Measurements from ENCODE around the gene NEK6.

The NEK6 gene

DNA sequence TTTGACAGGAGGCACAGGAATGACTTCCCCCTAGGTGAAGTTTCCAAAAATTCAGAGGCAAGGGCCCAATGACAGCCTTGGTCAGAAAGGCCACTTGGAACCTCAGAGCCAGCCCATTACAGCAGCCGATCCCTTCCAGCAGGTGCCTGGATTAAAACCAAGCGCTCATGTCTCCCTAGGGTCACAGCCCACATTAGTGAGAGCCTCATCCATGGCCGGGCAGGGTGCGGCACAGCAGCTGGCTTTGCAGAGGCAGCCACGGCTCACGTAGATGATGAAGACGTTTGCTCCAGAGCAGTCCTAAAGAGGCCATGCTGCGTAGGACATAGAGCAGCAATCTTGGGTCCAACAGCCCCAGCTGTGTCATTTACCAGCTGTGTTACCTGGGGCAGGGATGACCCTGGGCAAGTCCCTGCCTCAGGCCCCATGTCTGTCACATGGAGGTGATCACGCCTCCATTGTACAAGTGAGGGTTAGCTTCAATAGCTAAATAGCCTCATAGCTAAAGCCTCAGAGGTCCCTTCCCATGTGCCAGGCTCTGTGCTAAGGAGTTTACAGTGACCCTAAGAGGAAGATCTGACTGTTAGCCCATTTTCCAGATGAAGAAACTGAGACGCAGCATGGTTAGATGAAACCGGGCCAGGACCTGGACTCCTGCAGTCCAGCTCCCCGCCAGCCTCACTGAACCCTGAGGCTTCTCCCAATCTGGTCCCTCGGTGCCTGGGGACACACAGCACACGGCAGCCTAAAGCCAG is 39.2 kb downstream of the NEK6 start:
- DNase-seq (ENCODE audit: low spot score) = no peak

DNA sequence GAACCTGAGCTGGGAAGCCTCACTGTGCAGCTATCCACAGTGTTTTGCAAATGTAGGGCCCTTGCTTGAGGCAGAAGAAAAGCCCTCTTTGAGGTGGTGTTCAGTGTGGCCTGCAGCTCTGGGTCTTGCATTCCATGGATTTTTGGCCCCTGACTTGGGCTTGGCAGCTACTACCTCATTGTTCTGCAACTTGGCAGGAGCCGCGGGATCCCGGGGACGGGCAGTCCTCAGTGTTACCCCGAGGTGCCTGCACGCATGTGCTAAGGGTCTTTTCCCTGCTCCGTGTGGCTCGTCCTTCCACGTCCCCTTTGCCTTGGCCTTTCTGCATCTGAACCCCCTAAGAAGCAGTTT is 39.8 kb downstream of the NEK6 start:
- DNase-seq (ENCODE audit: low spot score) = peak; percentile 82

DNA sequence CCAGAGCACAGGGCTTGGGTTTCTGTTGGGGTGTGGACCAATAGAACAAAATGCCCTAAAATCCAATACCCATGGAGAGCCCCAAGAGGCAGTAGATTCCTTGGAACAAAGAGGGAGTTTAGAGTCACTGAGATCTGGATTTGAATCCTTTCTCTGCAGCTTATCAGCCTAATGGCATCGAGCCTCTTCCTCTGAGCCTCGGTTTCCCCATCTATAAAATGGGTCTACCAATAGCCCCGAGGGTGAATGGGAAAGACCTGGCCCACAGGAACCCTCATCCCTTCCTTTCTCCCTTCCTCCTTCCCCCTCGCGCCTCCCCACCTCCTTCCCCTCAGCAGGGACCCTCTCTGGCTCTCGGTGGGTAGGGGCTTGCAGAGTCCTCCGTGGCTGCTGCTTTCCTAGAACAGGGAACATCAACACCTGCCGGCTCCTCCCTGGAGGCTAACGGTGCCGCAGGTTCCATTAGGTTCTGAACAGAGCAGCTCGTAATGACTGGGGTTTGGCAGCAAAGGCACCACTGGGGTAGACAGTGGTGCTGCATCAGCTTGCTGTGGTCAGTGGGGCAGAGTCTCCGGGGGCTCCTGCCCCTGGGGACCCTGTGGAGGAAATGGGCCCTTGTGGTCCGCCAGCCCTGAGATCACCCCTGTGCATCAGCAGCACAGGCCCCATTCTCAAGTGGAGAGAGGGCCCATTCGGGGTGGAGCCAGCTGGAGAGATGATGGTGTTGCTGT is 40.3 kb downstream of the NEK6 start:
- no peak for DNase-seq (ENCODE audit: low spot score)

DNA sequence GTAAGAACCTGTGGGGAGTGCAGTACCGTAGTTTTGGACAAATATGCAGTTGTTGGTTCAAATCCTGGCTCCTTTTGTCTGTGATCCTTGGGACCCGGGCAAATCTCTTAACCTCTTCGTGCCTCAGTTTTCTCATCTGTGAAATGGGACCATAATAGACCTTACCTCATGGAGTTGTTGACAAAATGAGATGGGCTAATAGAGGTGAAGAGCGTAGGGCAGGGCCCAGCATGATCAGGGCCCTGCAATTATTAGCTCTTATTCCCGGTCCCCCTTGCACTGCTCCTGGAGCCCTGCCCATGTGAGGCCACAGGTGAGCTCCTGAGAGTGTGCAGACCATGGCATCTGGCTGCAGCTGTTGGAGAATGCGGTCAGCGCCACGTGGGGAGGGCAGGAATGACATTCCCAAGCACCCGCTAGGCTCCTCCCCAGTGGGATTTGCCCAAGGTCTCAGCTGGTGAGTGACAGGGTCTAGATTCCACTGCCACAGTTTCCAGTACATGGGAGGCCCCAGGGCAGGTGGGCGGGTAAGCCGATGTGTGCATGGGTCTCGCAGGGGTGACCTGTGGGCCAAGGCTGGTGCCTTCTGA is 41.0 kb downstream of the NEK6 start:
- no peak for DNase-seq (ENCODE audit: low spot score)

DNA sequence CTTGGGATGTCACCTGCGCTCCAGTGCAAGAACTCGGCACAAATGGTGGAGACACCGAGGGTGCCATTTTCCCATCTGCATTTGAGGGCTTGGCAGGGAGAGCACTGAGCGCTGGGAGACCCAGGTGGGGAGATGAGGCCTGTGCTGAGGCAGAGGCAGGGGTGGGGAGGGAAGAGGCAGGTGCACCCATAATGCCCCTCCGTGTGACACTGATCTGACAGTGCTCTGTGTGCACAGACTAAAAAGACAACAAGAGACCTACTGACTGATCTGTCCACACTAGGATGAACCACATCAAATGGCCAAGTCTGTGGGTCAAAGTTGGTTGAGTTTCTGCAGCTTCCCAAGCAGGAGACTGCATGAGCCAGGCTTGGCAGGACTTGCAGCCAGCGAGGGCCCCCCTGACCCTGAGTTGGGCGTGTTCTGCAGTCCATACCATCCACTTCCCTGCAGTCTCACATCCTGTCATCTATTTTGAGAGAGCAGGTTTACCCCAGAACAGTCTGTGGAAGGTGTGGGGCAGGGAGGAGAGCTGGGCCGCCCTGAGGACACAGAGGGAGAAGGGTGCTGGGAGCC is 41.9 kb downstream of the NEK6 start:
- DNase-seq (ENCODE audit: low spot score) = no peak

GRCh38 chr9:124300312-124300711 is 42.6 kb downstream of the NEK6 start:
- DNase-seq (ENCODE audit: low spot score) = no peak

GRCh38 chr9:124302921-124303320 is 45.2 kb downstream of the NEK6 start:
- DNase-seq (ENCODE audit: low spot score) = no peak

GRCh38 chr9:124303762-124304161 is 46.0 kb downstream of the NEK6 start:
- no peak for DNase-seq (ENCODE audit: low spot score)

DNA sequence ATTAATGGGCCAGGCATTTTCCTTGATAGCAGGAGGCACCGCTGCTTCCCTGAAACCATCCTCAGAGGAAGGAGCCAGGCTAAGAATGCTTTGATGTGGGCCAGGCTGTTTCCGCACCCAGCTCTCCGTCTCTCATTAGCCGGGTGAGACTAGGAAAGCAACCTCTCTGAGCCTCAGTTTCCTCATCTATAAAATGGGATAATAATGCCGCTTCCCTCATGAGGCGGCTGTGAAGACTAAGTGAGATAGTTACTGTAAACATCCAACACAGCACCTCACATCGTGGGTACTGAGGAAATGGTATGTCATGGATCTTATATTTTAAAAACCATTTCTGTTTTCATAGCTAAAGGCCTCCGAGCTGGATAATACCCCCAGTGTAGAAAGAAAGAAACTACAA is 46.5 kb downstream of the NEK6 start:
- no peak for DNase-seq (ENCODE audit: low spot score)

GRCh38 chr9:124306098-124306735 is 48.5 kb downstream of the NEK6 start:
- no peak for DNase-seq (ENCODE audit: low spot score)

DNA sequence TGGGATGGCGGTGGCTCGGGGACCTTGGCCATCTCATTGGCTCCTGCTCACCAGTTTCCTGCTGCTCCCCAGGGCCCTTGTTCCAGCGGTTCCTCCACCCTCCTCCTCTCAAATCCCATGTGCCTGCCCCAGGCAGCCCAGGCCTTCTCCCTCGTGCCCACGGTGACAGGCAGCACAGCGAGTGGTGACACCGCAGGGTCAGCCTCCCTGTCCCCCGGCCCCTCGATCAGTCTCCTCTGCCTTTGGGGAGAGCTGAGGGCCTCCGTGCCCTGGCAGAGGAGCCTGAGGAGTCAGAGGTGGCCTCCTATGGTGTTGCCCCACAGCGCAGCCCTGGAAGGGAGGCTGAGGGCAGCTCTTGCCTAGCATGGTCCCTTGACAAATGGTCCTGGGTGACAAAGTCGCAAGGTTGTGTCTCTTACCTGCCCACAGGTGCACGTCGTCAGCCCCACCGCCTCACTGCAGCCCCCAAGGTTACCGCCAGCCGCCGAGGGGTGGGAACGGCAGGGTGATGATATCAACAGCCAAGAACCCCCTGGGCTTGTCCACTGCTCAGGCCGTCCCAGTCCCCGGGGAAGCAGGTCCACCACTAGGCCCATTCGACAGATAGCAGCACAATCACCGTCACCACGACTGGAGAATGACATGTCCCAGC is 49.8 kb downstream of the NEK6 start:
- DNase-seq (ENCODE audit: low spot score) = no peak

DNA sequence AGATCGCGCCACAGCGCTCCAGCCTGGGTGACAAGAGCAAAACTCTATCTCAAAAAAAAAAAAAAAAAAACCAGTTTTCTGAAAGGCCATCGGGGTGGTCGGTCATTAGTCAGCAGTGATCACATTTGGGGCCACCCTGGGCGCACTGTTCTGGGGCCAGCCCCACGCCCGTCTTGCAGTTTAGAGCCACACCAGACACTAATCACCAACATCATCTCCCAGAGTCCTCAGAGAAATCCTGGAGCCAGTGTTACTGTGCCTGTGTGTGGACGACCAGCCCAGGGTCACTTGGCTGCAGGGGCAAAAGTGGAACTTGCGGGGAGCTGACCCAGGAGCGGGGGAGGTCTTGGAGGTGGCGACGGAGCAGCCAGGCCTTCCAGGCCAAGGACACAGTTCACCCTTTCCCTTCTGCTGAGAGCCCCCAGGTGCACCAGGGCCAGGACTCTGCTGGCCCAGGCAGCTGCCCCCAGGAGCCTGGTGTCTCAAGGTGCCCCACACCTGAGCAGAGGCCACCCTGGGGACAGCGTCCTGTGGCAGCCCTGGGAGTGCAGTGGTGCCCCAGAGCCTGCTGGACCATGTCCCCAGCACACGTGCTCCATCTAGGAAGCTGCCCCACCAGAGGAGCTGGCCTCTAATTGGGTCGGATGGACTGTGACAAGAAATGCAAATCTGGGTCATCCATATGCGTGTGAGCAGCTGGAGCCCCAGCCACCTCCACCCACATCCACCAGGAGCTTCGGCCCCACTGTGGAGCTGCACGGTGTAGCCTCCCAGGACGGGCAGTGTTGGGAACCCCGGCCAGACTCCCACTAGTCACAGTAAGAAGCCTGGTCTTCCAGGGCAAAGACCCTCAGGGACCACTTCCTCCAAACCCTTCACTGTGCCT is 51.1 kb downstream of the NEK6 start:
- DNase-seq (ENCODE audit: low spot score) = no peak

GRCh38 chr9:124309667-124310084 is 51.9 kb downstream of the NEK6 start:
- DNase-seq (ENCODE audit: low spot score) = peak; percentile 68

DNA sequence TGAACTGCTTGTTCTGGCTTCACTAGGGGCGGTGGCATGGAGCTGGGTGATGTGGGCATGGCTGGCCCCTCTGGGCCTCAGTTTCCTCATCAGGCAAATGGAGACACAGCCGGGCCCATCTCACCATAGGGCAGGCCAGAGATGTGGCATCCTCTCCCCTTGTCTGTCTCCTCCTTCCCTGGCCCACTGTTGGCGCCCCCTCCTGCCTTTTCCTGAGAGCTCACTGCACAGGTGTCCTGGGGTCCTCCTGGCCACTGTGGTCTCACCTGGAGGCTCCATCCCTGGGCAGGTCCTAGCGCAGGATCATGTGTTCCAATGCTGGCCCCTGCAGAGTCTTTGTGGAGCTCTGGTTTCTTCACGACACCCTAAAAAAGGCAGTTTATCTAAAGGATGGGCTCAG is 53.5 kb downstream of the NEK6 start:
- peak; percentile 58 for DNase-seq (ENCODE audit: low spot score)

GRCh38 chr9:124312290-124313265 is 54.8 kb downstream of the NEK6 start:
- peak; percentile 64 for DNase-seq (ENCODE audit: low spot score)

GRCh38 chr9:124313940-124314339 is 56.2 kb downstream of the NEK6 start:
- no peak for DNase-seq (ENCODE audit: low spot score)

DNA sequence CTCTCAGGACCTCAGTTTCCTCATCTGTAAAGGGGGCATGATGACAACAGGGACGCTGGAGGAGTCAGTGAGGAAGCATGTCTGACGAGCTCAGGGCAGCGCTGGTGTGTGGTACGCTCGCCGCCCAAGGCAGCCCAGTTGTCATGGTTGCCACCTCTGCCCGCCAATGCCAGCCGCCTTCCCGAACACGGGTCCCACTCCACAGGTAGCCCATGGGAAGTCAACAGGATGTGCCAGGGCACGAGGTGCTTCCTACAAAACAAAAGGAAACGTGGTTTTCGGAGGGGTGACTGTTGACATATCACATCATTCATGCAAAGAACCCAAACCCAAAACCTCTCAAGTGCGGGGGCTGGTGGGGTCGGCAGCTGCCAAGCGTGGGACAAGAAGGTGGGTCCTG is 58.1 kb downstream of the NEK6 start:
- DNase-seq (ENCODE audit: low spot score) = no peak

DNA sequence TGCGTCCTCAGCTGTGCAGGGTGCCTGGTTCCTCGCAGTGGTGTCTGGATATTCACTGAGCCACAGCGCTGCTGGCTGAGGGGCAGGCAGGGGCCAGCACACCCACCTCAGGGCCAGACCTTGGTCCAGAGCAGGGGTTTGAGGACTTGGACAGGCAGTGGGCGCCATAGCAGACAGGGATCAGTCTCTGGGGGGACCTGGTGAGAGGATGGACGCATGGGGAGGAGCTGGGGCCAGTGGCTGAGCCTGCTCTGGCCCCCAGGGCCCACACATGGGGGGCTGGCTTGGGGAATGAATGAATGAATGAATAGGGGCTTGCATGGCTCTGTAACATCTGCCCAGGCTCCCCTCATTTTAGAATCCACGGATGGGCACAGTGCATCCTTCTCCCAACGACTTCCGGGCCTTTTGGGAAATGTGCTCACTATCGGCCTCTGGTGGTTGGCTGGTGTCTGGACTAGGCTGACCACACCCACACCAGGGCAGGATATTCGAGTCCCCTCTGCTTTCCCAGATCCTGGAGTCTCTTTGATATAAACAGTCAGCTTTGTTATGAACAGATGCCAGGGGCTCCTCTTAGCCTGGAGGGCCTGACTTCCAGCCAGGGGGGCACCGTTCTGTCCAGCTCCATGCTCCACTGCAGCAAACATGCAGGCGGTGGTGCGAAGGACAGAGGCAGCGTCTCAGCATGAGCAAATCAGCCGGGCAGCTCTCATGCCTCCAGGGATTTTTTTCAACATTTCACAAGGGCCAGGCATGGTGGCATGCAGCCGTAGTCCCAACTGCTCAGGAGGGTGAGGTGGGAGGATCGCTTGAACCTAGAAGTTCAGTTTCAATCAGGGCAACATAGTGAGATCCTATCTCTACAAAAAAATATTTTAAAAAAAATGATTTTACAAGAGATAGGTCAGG is 62.6 kb downstream of the NEK6 start:
- peak; percentile 93 for DNase-seq (ENCODE audit: low spot score)

DNA sequence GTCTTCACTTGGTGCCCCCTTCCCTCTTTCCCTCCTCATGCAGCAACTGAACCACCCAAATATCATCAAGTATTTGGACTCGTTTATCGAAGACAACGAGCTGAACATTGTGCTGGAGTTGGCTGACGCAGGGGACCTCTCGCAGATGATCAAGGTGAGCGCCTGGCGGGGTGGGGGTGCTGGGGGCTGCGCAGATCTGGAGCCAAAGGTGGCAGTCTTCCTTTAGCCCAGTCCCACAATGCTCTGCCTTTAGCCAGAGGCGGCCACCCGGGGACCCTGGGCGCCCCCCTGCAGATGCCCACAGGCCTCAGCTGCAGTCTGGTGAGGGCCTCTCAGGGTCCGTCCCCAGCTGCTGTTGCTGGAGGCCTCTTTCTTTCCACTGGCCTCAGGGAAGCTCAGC is 63.7 kb downstream of the NEK6 start:
- no peak for DNase-seq (ENCODE audit: low spot score)
